Panc1 (cell line): ENCODE data around the gene SLCO4A1. TPM values are rescaled to one million over a fixed set of nuclear protein-coding genes. Genes with fewer than 3 reads are reported as not detected.
"Not testable (repeated sequence)": the region's sequence is repeated elsewhere in the genome, so short reads cannot be mapped to it uniquely, and the experiment has no call there.

Experiments
- ATAC-seq: fragments of 200-7000 bp; cut with Tn5 transposase; 2 replicates; pipeline ENCODE4 v1.9.1; 2020; ENCODE audit warnings: mild to moderate bottlenecking, moderate library complexity
- BruUV-seq: library from RNA; stranded (reverse); fragments of 400-500 nt; replicated peaks from 2 replicates; lab custom pipeline; 2021; lab: Mats Ljungman, UMichigan
- CTCF ChIA-PET: fragments of 300-600 bp; sonication (Branson Sonifier 250); formaldehyde crosslinking; loops from one replicate; lab custom pipeline; 2022; ENCODE audit warnings: antibody characterized with exemption; lab: Charles Lee
- POLR2A ChIA-PET: fragments of 300-600 bp; sonication (Branson Sonifier 250); formaldehyde crosslinking; loops from one replicate; lab custom pipeline; 2022; ENCODE audit warnings: antibody characterized with exemption; lab: Charles Lee
- DNase-seq: peaks from one replicate; pipeline ENCODE4 v3.0.0-alpha.2; 2010; ENCODE audit warnings: low read depth, low spot score
- H3K27ac ChIP-seq: 2 replicates; pipeline ENCODE4 v1.5.1; 2011; ENCODE audit warnings: mild to moderate bottlenecking, low read length, inconsistent platforms
- H3K27me3 ChIP-seq: fragments of 200-500 bp; sonication (Bioruptor generic); 2 replicates; pipeline ENCODE4 v1.6.0; 2014; ENCODE audit warnings: low read length, inconsistent platforms; ENCODE audit not compliant: control insufficient read depth, insufficient read depth
- H3K36me3 ChIP-seq: fragments of 200-500 bp; sonication (Bioruptor generic); 2 replicates; pipeline ENCODE4 v1.5.1; 2014; ENCODE audit warnings: inconsistent platforms, mild to moderate bottlenecking, low read length, moderate library complexity; ENCODE audit not compliant: control insufficient read depth, insufficient read depth
- H3K4me1 ChIP-seq: 2 replicates; pipeline ENCODE4 v1.5.1; 2011; ENCODE audit warnings: inconsistent platforms, mild to moderate bottlenecking, low read length, moderate library complexity; ENCODE audit not compliant: control insufficient read depth, insufficient read depth
- H3K4me3 ChIP-seq, 2 experiments: 2 replicates each; pipeline ENCODE4 v1.5.1; 2011 to 2012; ENCODE audit warnings: low read depth in 2 of 2, low read length in 2 of 2, mild to moderate bottlenecking in 2 of 2, inconsistent platforms in 1 of 2, moderate library complexity in 1 of 2
- H3K9me3 ChIP-seq: fragments of 200-500 bp; sonication (Bioruptor generic); 2 replicates; pipeline ENCODE4 v1.5.1; 2014; ENCODE audit warnings: low read depth, mild to moderate bottlenecking, inconsistent platforms, low read length, moderate library complexity; ENCODE audit not compliant: control insufficient read depth, insufficient read depth
- POLR2AphosphoS5 ChIP-seq: IDR thresholded peaks from 2 replicates; pipeline ENCODE4 v1.6.1; 2012; ENCODE audit warnings: mild to moderate bottlenecking, low read depth, low read length, moderate library complexity
- REST ChIP-seq, 2 experiments: IDR thresholded peaks; 2 replicates each; pipeline ENCODE4 v1.6.1; 2011 to 2012; ENCODE audit warnings: low read depth in 2 of 2, control low read depth in 1 of 2, low read length in 1 of 2, mild to moderate bottlenecking in 1 of 2, moderate library complexity in 1 of 2; ENCODE audit not compliant: insufficient read depth in 1 of 2
- SIN3A ChIP-seq: IDR thresholded peaks from 2 replicates; pipeline ENCODE4 v1.6.1; 2012; ENCODE audit warnings: low read depth, mild to moderate bottlenecking, low read length, moderate library complexity, borderline replicate concordance; ENCODE audit not compliant: insufficient read depth
- TCF7L2 ChIP-seq: IDR thresholded peaks from 2 replicates; pipeline ENCODE4 v1.6.1; 2011; ENCODE audit warnings: mild to moderate bottlenecking, low read depth, low read length, inconsistent platforms
- in situ Hi-C: cut with HindIII; loops from 2 replicates; pipeline ENCODE4 v1.10.0; 2016; ENCODE audit warnings: low sequenced_read_pairs, low pct_unique_long_range_greater_than_20kb
- intact Hi-C: fragments of 100-400 bp; cut with micrococcal nuclease; formaldehyde crosslinking; loops from one replicate; pipeline ENCODE4 v1.10.0; 2022; ENCODE audit not compliant: unreplicated experiment
- total RNA-seq: library from RNA; stranded (reverse); gene quantifications from one replicate; pipeline ENCODE4 v1.2.1, GENCODE V29; 2021; ENCODE audit not compliant: unreplicated experiment
- TF ChIP-seq, protein P1 (sequence below): fragments of 450-650 bp; IDR thresholded peaks from 2 replicates; pipeline ENCODE4 v1.5.1; 2017; ENCODE audit warnings: mild to moderate bottlenecking

Gene SLCO4A1
- total RNA-seq, 1 experiment from 2014 or later, result 167 TPM

DNA sequence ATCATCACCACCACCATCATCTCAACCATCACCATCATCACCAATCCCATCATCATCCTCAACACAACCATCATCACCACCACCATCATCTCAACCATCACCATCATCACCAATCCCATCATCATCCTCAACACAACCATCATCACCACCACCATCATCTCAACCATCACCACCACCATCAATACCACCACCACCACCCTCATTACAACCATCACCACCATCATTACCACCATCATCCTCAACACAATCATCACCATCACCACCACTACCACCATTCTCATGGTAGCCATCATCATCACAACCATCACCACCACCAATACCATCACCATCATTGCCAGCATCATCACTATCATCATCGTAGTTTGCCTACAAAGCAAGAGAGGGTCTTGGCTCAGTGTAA lies 14.9 kb upstream of the SLCO4A1 start:
- H3K4me3 ChIP-seq, POLR2A ChIA-PET, in situ Hi-C loops, intact Hi-C loops, CTCF ChIA-PET, DNase-seq, ATAC-seq, BruUV-seq, H3K9me3 ChIP-seq, H3K36me3 ChIP-seq, H3K27me3 ChIP-seq: not testable (repeated sequence)
- H3K4me1 ChIP-seq, result peaks cover 53% of the 10 kb centered on the region
- peak overlapping the region; percentile 95 for H3K27ac ChIP-seq

GRCh38 chr20:62627901-62628612 lies 14.2 kb upstream of the SLCO4A1 start:
- TF ChIP-seq TCF7L2 (no peak), REST (IDR thresholded peaks at IDR 0.05; ENCODE audit: insufficient read depth in 1 of 2, low read depth in 2 of 2, low read length in 1 of 2) (no peak), POLR2AphosphoS5 (no peak), SIN3A (no peak)
- TF ChIP-seq, protein P1, sequence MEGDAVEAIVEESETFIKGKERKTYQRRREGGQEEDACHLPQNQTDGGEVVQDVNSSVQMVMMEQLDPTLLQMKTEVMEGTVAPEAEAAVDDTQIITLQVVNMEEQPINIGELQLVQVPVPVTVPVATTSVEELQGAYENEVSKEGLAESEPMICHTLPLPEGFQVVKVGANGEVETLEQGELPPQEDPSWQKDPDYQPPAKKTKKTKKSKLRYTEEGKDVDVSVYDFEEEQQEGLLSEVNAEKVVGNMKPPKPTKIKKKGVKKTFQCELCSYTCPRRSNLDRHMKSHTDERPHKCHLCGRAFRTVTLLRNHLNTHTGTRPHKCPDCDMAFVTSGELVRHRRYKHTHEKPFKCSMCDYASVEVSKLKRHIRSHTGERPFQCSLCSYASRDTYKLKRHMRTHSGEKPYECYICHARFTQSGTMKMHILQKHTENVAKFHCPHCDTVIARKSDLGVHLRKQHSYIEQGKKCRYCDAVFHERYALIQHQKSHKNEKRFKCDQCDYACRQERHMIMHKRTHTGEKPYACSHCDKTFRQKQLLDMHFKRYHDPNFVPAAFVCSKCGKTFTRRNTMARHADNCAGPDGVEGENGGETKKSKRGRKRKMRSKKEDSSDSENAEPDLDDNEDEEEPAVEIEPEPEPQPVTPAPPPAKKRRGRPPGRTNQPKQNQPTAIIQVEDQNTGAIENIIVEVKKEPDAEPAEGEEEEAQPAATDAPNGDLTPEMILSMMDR, result no peak
- peaks cover 46% of the 10 kb centered on the region for H3K4me1 ChIP-seq
- in situ Hi-C loops (no loop called here), intact Hi-C loops (no loop called here)
- no TSS peak for BruUV-seq
- no peaks in the 10 kb centered on the region for H3K27me3 ChIP-seq
- ChIA-PET CTCF (no interaction called here), POLR2A (interaction anchor here (0.6 kb wide), 2 partner anchors 107 to 148 kb away, joined by 3 to 11 read pairs; no protein-coding TSS in a partner anchor)
- no peaks in the 10 kb centered on the region for H3K36me3 ChIP-seq
- H3K27ac ChIP-seq, result peak overlapping the region; percentile 95
- no peak for DNase-seq
- H3K9me3 ChIP-seq, result no peaks in the 10 kb centered on the region
- peak; percentile 49 for ATAC-seq
- H3K4me3 ChIP-seq, result no peak overlapping the region

DNA sequence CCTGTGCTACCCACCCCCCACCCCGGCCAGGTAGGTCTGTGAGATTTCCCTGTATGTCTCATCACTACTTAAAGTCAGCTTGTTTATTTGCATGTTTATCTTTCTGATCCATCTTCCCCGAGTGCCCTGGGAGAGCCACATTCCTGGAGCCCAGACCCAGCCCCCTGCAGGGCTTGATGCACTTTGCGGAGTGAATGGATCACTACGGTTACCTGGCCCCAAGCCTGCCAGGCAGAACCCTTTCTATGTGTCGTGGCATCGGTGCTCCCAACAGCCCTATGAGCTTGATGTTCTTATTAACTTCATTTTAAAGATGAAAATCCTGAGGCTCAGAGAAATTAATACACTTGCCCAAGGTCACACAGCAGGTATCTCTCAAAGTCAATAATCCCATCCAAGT lies 13.6 kb upstream of the SLCO4A1 start:
- POLR2A ChIA-PET, result interaction anchor here (0.6 kb wide), 2 partner anchors 108 to 148 kb away, joined by 3 to 11 read pairs; no protein-coding TSS in a partner anchor
- Histone ChIP-seq H3K4me1 (peaks cover 40% of the 10 kb centered on the region), H3K36me3 (no peaks in the 10 kb centered on the region), H3K4me3 (no peak overlapping the region), H3K27ac (peak overlapping the region; percentile 95), H3K27me3 (no peaks in the 10 kb centered on the region), H3K9me3 (no peaks in the 10 kb centered on the region)
- BruUV-seq, result no TSS peak
- ATAC-seq (peak; percentile 37), DNase-seq (no peak)
- in situ Hi-C loops (no loop called here), intact Hi-C loops (no loop called here)
- TF ChIP-seq TCF7L2, result no peak
- no peak for TF ChIP-seq POLR2AphosphoS5
- TF ChIP-seq SIN3A, result no peak
- TF ChIP-seq, protein P1, result no peak
- TF ChIP-seq REST (IDR thresholded peaks at IDR 0.05; ENCODE audit: insufficient read depth in 1 of 2, low read depth in 2 of 2, low read length in 1 of 2), result no peak
- CTCF ChIA-PET, result no interaction called here
